WTC11 (cell line): ENCODE measurements around the gene KRCC1. TPM values are rescaled to one million over a fixed set of nuclear protein-coding genes. Genes with fewer than 3 reads are reported as not detected.
"Not testable (repeated sequence)": the region's sequence is repeated elsewhere in the genome, so short reads cannot be mapped to it uniquely, and the experiment has no call there.

ENCODE experiments used
- ATAC-seq: fragments of 200-7000 bp; cut with Tn5 transposase; 2 replicates; pipeline ENCODE4 v1.10.0; 2021; ENCODE audit warnings: mild to moderate bottlenecking, moderate library complexity
- CTCF ChIA-PET: fragments of 300-600 bp; sonication (Branson Sonifier 250); formaldehyde crosslinking; loops from one replicate; lab custom pipeline; 2021; ENCODE audit warnings: antibody characterized with exemption; lab: Charles Lee
- POLR2A ChIA-PET: fragments of 350-600 bp; sonication (Branson Sonifier 250); formaldehyde crosslinking; loops from one replicate; lab custom pipeline; 2021; ENCODE audit warnings: antibody characterized with exemption; lab: Charles Lee
- DNase-seq: peaks from one replicate; pipeline ENCODE4 v3.0.0; 2021; ENCODE audit warnings: low spot score
- H3K27ac Mint-ChIP-seq: 2 replicates; pipeline ENCODE4 v1.8.0; 2021; ENCODE audit warnings: mixed read lengths
- H3K27me3 Mint-ChIP-seq: 2 replicates; pipeline ENCODE4 v1.8.0; 2021; ENCODE audit warnings: low read depth, mild to moderate bottlenecking, moderate library complexity, mixed read lengths
- H3K36me3 Mint-ChIP-seq: 2 replicates; pipeline ENCODE4 v1.8.0; 2021; ENCODE audit warnings: mixed read lengths
- H3K4me1 Mint-ChIP-seq: 2 replicates; pipeline ENCODE4 v1.8.0; 2022; ENCODE audit warnings: mixed read lengths
- H3K4me3 Mint-ChIP-seq: 2 replicates; pipeline ENCODE4 v1.8.0; 2021; ENCODE audit warnings: mild to moderate bottlenecking, moderate library complexity, mixed read lengths
- H3K9me3 Mint-ChIP-seq: 2 replicates; pipeline ENCODE4 v1.8.0; 2021; ENCODE audit warnings: mixed read lengths
- FOXP1 ChIP-seq: sonication (generic); formaldehyde crosslinking; IDR thresholded peaks from 2 replicates; pipeline ENCODE4 v1.8.0; 2022; ENCODE audit warnings: missing genetic modification reagents, mild to moderate bottlenecking, moderate library complexity, borderline replicate concordance
- NR3C1 ChIP-seq: sonication (generic); formaldehyde crosslinking; conservative IDR thresholded peaks from 2 replicates; pipeline ENCODE4 v1.8.1; 2023; ENCODE audit warnings: low read depth, mild to moderate bottlenecking, missing genetic modification reagents
- RELA ChIP-seq: sonication (generic); formaldehyde crosslinking; IDR thresholded peaks from 2 replicates; pipeline ENCODE4 v1.8.1; 2022; ENCODE audit warnings: missing genetic modification reagents, mild to moderate bottlenecking, borderline replicate concordance
- ZNF317 ChIP-seq: sonication (generic); formaldehyde crosslinking; IDR thresholded peaks from 2 replicates; pipeline ENCODE4 v1.8.1; 2023; ENCODE audit warnings: low read depth, mild to moderate bottlenecking, moderate library complexity, missing genetic modification reagents, borderline replicate concordance
- total RNA-seq: library from RNA; stranded (reverse); gene quantifications from 3 replicates; pipeline ENCODE4 v1.2.3, GENCODE V29; 2021
- TF ChIP-seq, protein P1 (sequence below): fragments of 250-450 bp; sonication (Bioruptor Pico); IDR thresholded peaks from 2 replicates; pipeline ENCODE4 v1.8.0; 2021; ENCODE audit warnings: mild to moderate bottlenecking
- TF ChIP-seq, protein P2 (sequence below): sonication (generic); formaldehyde crosslinking; IDR thresholded peaks from 2 replicates; pipeline ENCODE4 v1.8.1; 2023; ENCODE audit warnings: mild to moderate bottlenecking, missing genetic modification reagents
- TF ChIP-seq, protein P3 (sequence below): sonication (generic); formaldehyde crosslinking; IDR thresholded peaks from 2 replicates; pipeline ENCODE4 v1.8.0; 2022; ENCODE audit warnings: mild to moderate bottlenecking, missing genetic modification reagents
- TF ChIP-seq, protein P4 (sequence below): sonication (generic); formaldehyde crosslinking; IDR thresholded peaks from 2 replicates; pipeline ENCODE4 v1.8.0; 2023; ENCODE audit warnings: missing genetic modification reagents, mild to moderate bottlenecking, borderline replicate concordance

KRCC1 gene
- total RNA-seq, 1 experiment from 2014 or later, result 7.6 TPM

DNA sequence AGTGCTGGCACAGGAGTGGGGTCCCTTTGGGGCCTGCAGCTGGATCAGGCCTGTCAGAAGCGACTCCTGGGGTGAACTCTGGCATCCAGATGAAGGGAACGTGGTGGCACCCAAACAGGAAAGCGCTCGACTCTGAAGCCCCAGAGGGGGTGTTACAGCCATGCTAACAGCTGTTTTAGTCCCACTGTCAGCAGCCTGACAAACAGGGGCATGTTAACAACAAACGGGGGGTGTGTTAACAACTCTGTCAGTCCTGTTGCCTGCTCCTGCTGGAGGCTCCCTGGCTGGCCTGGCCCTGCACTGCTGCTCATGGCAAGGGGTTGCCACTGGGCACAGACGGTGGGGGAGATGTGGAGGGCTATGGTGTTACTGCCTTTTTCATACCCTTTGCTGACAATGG, 36.7 kb downstream of the KRCC1 start (continued):
- TF ChIP-seq, protein P1, sequence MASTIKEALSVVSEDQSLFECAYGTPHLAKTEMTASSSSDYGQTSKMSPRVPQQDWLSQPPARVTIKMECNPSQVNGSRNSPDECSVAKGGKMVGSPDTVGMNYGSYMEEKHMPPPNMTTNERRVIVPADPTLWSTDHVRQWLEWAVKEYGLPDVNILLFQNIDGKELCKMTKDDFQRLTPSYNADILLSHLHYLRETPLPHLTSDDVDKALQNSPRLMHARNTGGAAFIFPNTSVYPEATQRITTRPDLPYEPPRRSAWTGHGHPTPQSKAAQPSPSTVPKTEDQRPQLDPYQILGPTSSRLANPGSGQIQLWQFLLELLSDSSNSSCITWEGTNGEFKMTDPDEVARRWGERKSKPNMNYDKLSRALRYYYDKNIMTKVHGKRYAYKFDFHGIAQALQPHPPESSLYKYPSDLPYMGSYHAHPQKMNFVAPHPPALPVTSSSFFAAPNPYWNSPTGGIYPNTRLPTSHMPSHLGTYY (CRISPR knock-in tag), result no peak
- TF ChIP-seq, protein P2, sequence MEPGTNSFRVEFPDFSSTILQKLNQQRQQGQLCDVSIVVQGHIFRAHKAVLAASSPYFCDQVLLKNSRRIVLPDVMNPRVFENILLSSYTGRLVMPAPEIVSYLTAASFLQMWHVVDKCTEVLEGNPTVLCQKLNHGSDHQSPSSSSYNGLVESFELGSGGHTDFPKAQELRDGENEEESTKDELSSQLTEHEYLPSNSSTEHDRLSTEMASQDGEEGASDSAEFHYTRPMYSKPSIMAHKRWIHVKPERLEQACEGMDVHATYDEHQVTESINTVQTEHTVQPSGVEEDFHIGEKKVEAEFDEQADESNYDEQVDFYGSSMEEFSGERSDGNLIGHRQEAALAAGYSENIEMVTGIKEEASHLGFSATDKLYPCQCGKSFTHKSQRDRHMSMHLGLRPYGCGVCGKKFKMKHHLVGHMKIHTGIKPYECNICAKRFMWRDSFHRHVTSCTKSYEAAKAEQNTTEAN (CRISPR knock-in tag), result no peak

DNA sequence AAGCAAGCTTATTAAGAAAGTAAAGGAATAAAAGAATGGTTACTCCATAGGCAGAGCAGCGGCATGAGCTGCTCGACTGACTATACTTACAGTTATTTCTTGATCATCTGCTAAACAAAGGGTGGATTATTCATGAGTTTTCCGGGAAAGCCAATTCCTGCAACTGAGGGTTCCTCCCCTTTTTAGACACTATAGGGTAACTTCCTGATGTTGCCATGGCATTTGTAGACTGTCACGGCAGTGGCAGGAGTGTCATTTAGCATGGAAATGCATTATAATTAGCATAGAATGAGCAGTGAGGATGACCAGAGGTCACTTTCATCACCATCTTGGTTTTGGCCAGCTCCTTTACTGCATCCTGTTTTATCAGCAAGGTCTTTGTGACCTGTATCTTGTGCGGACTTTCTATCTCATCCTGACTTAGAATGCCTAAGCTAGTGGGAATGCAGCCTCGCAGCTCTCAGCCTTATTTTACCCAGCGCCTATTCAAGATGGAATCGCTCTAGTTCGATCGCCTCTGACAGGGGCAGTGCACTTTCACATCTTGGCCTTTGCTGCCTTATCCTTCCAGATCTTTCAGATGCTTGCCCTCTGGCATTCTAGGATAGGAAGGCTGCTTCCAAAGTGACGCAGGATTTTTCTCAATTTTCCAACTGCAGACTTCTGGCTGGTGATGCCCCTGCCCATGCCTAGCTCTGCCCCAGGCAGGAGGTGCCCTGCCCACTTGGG, 37.3 kb downstream of the KRCC1 start:
- CTCF ChIA-PET, result interaction anchor here (1.4 kb wide), 1 partner anchor 42 kb away, joined by 6 read pairs; no protein-coding TSS in a partner anchor
- ATAC-seq, DNase-seq, H3K36me3 Mint-ChIP-seq, POLR2A ChIA-PET, H3K27me3 Mint-ChIP-seq, H3K9me3 Mint-ChIP-seq: not testable (repeated sequence)
- Mint-ChIP-seq H3K27ac (peak overlapping the region; percentile 91; the same call in 1 of the 2 replicates), H3K4me3 (peak overlapping the region; percentile 95), H3K4me1 (peaks cover 43% of the 10 kb centered on the region)

DNA sequence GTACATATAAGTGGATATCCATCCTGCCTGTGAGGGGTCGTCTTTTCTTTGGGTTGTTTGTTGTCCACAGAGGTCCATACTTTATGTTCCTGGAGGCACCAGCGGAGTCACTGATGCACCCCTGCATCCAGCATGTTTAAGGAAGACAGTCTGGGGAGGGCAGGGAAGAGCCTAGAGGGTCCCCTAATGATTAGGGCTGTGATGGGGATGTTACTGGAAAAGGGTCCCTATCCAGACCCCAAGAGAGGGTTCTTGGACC, 37.9 kb downstream of the KRCC1 start:
- CTCF ChIA-PET, result interaction anchor here (1.4 to 3.8 kb wide), 2 partner anchors 42 to 43 kb away, joined by 6 to 13 read pairs; no protein-coding TSS in a partner anchor
- H3K36me3 Mint-ChIP-seq, H3K9me3 Mint-ChIP-seq, ATAC-seq, H3K27me3 Mint-ChIP-seq, DNase-seq, POLR2A ChIA-PET: not testable (repeated sequence)
- Mint-ChIP-seq H3K4me3 (peak overlapping the region; percentile 95), H3K27ac (0 out of 2 replicates have a peak overlapping the region, but pooled peaks have one; percentile 12), H3K4me1 (peaks cover 39% of the 10 kb centered on the region)

DNA sequence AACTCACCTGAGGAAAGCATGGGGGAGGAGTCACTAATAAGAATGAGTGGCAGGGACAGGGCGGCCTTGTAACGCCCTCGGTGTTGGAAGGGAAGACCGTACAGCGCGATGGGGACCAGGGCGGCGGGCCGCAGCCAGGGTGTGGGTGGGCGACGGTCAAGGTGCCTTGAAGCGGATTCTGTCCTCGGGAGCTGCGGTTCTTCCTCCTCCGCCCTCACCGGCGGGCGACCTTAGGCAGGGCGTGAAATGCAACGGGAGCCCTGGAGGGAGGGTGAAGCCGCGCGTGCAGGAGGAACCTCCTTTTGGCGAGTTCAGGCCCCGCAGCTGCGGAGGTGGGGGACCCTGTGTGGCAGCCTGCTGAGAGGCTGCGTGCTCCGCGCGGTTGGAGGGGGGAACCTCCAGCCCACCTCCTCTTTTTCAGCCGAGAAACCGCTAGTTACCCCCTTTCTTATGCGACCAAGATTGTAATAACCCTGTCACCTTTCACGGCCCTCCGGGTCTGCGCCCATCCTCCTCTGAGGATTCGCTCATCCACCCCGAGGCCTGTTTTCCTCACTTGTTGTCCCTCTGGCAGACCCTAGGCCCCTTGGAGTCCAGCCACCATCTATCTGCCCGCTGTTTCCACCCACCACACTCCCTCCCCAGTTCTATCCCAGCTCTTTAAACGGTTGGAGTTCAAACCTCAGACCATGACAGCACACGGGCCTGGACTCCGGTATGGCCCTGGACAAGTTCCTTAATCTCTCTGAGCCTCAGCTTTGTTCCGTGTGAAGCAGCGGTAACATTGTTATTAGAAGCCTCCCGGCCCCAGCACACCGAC, 38.4 kb downstream of the KRCC1 start:
- H3K4me1 Mint-ChIP-seq, result peaks cover 39% of the 10 kb centered on the region
- H3K4me3 Mint-ChIP-seq, result peak overlapping the region; percentile 95
- POLR2A ChIA-PET, result interaction anchor here (0.6 to 1.1 kb wide), 2 partner anchors 16 to 38 kb away, joined by 3 read pairs; no protein-coding TSS in a partner anchor
- peak overlapping the region; percentile 100 for H3K27ac Mint-ChIP-seq
- H3K36me3 Mint-ChIP-seq, result no peaks in the 10 kb centered on the region
- peak; percentile 39; the same call in 1 of the 2 replicates for TF ChIP-seq FOXP1 (CRISPR knock-in tag)
- TF ChIP-seq, protein P3, sequence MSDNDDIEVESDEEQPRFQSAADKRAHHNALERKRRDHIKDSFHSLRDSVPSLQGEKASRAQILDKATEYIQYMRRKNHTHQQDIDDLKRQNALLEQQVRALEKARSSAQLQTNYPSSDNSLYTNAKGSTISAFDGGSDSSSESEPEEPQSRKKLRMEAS, result peak; percentile 41; the same call in 1 of the 2 replicates
- no peak for TF ChIP-seq NR3C1 (CRISPR knock-in tag)
- no peak for TF ChIP-seq ZNF317 (CRISPR knock-in tag)
- TF ChIP-seq, protein P4, sequence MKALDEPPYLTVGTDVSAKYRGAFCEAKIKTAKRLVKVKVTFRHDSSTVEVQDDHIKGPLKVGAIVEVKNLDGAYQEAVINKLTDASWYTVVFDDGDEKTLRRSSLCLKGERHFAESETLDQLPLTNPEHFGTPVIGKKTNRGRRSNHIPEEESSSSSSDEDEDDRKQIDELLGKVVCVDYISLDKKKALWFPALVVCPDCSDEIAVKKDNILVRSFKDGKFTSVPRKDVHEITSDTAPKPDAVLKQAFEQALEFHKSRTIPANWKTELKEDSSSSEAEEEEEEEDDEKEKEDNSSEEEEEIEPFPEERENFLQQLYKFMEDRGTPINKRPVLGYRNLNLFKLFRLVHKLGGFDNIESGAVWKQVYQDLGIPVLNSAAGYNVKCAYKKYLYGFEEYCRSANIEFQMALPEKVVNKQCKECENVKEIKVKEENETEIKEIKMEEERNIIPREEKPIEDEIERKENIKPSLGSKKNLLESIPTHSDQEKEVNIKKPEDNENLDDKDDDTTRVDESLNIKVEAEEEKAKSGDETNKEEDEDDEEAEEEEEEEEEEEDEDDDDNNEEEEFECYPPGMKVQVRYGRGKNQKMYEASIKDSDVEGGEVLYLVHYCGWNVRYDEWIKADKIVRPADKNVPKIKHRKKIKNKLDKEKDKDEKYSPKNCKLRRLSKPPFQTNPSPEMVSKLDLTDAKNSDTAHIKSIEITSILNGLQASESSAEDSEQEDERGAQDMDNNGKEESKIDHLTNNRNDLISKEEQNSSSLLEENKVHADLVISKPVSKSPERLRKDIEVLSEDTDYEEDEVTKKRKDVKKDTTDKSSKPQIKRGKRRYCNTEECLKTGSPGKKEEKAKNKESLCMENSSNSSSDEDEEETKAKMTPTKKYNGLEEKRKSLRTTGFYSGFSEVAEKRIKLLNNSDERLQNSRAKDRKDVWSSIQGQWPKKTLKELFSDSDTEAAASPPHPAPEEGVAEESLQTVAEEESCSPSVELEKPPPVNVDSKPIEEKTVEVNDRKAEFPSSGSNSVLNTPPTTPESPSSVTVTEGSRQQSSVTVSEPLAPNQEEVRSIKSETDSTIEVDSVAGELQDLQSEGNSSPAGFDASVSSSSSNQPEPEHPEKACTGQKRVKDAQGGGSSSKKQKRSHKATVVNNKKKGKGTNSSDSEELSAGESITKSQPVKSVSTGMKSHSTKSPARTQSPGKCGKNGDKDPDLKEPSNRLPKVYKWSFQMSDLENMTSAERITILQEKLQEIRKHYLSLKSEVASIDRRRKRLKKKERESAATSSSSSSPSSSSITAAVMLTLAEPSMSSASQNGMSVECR (CRISPR knock-in tag), result 0 out of 2 replicates have a peak, but pooled peaks have one; percentile 8
- TF ChIP-seq RELA (CRISPR knock-in tag), result 0 out of 2 replicates have a peak, but pooled peaks have one; percentile 31
- ATAC-seq (peak; percentile 66), DNase-seq (peak; percentile 69)
- CTCF ChIA-PET, result interaction anchor here (3.8 kb wide), 1 partner anchor 43 kb away, joined by 13 read pairs; no protein-coding TSS in a partner anchor
- no peaks in the 10 kb centered on the region for H3K9me3 Mint-ChIP-seq
- H3K27me3 Mint-ChIP-seq, result no peaks in the 10 kb centered on the region; the same call in 1 of the 2 replicates
